CD14-positive monocyte (primary cell): ENCODE data around the gene SHC2. TPM values are rescaled to one million over a fixed set of nuclear protein-coding genes. Genes with fewer than 3 reads are reported as not detected.

ENCODE experiments used
- DNase-seq, 3 donors: peaks; one replicate each; pipeline ENCODE4 v3.0.0-alpha.2; 2011 to 2022
- H2AFZ ChIP-seq: 2 replicates; pipeline ENCODE4 v1.6.0; 2012; ENCODE audit warnings: mild to moderate bottlenecking, low read depth, low read length, inconsistent platforms; ENCODE audit not compliant: insufficient read depth, poor library complexity, severe bottlenecking
- H3K27ac ChIP-seq, 2 donors: 1 replicate in 1 of 2; 2 replicates in 1 of 2; pipeline ENCODE4 v1.5.1; 2012 to 2013; ENCODE audit warnings: low read length in 2 of 2, control low read depth in 1 of 2, inconsistent platforms in 1 of 2, low read depth in 1 of 2, mild to moderate bottlenecking in 1 of 2
- H3K27me3 ChIP-seq, 2 donors: one replicate each; pipeline versions ENCODE4 v1.6.0 to v1.6.1; 2011 to 2013; ENCODE audit warnings: low read length in 2 of 2; ENCODE audit not compliant: control insufficient read depth in 2 of 2, insufficient read depth in 2 of 2
- H3K36me3 ChIP-seq, 2 donors: replicated peaks in 1 of 2; 1 replicate in 1 of 2; 2 replicates in 1 of 2; pipeline versions ENCODE4 v1.5.1 to v1.6.1; 2012 to 2013; ENCODE audit warnings: low read length in 2 of 2, control low read depth in 1 of 2, inconsistent platforms in 1 of 2, mild to moderate bottlenecking in 1 of 2; ENCODE audit not compliant: insufficient read depth in 2 of 2, control insufficient read depth in 1 of 2
- H3K4me1 ChIP-seq, 2 donors: 1 replicate in 1 of 2; 2 replicates in 1 of 2; pipeline versions ENCODE4 v1.5.1 to v1.6.1; 2012 to 2013; ENCODE audit warnings: low read length in 2 of 2, control low read depth in 1 of 2, inconsistent platforms in 1 of 2, mild to moderate bottlenecking in 1 of 2, moderate library complexity in 1 of 2; ENCODE audit not compliant: insufficient read depth in 2 of 2, control insufficient read depth in 1 of 2
- H3K4me2 ChIP-seq: replicated peaks from 2 replicates; pipeline ENCODE3; 2012; ENCODE audit warnings: low read length, moderate library complexity, mild to moderate bottlenecking; ENCODE audit not compliant: poor library complexity, severe bottlenecking; ENCODE audit errors: extremely low read depth
- H3K4me3 ChIP-seq, 3 experiments: fragments of 200-600 bp in 1 of 3; sonication (generic) in 1 of 3; replicated peaks in 1 of 3; 1 replicate in 2 of 3; 2 replicates in 1 of 3; pipeline ENCODE4 v1.5.1; 2011 to 2013; ENCODE audit warnings: low read length in 3 of 3, mild to moderate bottlenecking in 3 of 3, control low read depth in 2 of 3, low read depth in 2 of 3, inconsistent platforms in 1 of 3, moderate library complexity in 1 of 3
- H3K79me2 ChIP-seq: 2 replicates; pipeline ENCODE4 v1.6.0; 2012; ENCODE audit warnings: mild to moderate bottlenecking, control low read depth, inconsistent platforms, low read length, moderate library complexity; ENCODE audit not compliant: insufficient read depth
- H3K9ac ChIP-seq: 2 replicates; pipeline ENCODE4 v1.6.0; 2017; ENCODE audit warnings: low read length, mild to moderate bottlenecking; ENCODE audit not compliant: insufficient read depth, poor library complexity, severe bottlenecking
- H3K9me3 ChIP-seq, 2 donors: replicated peaks in 1 of 2; 1 replicate in 1 of 2; 2 replicates in 1 of 2; pipeline versions ENCODE4 v1.5.1 to v1.6.1; 2012 to 2013; ENCODE audit warnings: low read length in 2 of 2, control low read depth in 1 of 2; ENCODE audit not compliant: control insufficient read depth in 1 of 2, insufficient read depth in 1 of 2
- H4K20me1 ChIP-seq: 2 replicates; pipeline ENCODE4 v1.6.0; 2012; ENCODE audit warnings: mild to moderate bottlenecking, low read length, control low read depth, moderate library complexity; ENCODE audit not compliant: insufficient read depth
- H3K27ac Mint-ChIP-seq, 7 donors: one replicate each; pipeline ENCODE4 v1.8.0; 2020; ENCODE audit warnings: mild to moderate bottlenecking in 7 of 7, mixed read lengths in 7 of 7, moderate library complexity in 6 of 7, inconsistent platforms in 2 of 7
- H3K27me3 Mint-ChIP-seq, 3 donors: one replicate each; pipeline ENCODE4 v1.8.0; 2021 to 2022; ENCODE audit warnings: low read depth in 3 of 3, mild to moderate bottlenecking in 3 of 3, mixed read lengths in 3 of 3, moderate library complexity in 3 of 3, inconsistent platforms in 1 of 3
- H3K36me3 Mint-ChIP-seq, 2 donors: one replicate each; pipeline ENCODE4 v1.8.0; 2020; ENCODE audit warnings: mixed read lengths in 2 of 2, inconsistent platforms in 1 of 2, mild to moderate bottlenecking in 1 of 2
- H3K4me1 Mint-ChIP-seq: one replicate; pipeline ENCODE4 v1.8.0; 2020; ENCODE audit warnings: mild to moderate bottlenecking, mixed read lengths
- H3K4me3 Mint-ChIP-seq, 2 donors: one replicate each; pipeline ENCODE4 v1.8.0; 2020; ENCODE audit warnings: mild to moderate bottlenecking in 2 of 2, mixed read lengths in 2 of 2, moderate library complexity in 1 of 2
- H3K9me3 Mint-ChIP-seq, 7 donors: one replicate each; pipeline ENCODE4 v1.8.0; 2020 to 2022; ENCODE audit warnings: mixed read lengths in 7 of 7, mild to moderate bottlenecking in 6 of 7, moderate library complexity in 6 of 7, inconsistent platforms in 2 of 7
- CTCF ChIP-seq: fragments of 200-600 bp; IDR thresholded peaks from one replicate; pipeline ENCODE4 v1.8.0; 2022; ENCODE audit warnings: antibody characterized with exemption, mild to moderate bottlenecking
- WGBS: methylation state at CpG from one replicate; pipeline ENCODE4 v1.1.5; 2013; ENCODE audit warnings: missing lambda C conversion rate; ENCODE audit not compliant: insufficient coverage; 5-methylcytosine and 5-hydroxymethylcytosine counted together
- intact Hi-C, 2 donors: fragments of 100-400 bp; cut with micrococcal nuclease; formaldehyde crosslinking; loops; one replicate each; pipeline versions ENCODE4 v1.15.0 to v1.15.1; 2023
- polyA plus RNA-seq, 3 donors: library from polyadenylated mRNA; depleted of rRNA in 1 of 3; unstranded in 2 of 3; stranded (reverse) in 1 of 3; fragments of 300-500 nt in 2 of 3; fragments of >200 nt in 1 of 3; fragmentation: Illumina TruSeq in 2 of 3; gene quantifications; 1 replicate in 2 of 3; 2 replicates in 1 of 3; pipeline ENCODE4 v1.2.3, GENCODE V29; 2012 to 2021

Gene SHC2
- polyA plus RNA-seq, 3 donors = not detected

DNA sequence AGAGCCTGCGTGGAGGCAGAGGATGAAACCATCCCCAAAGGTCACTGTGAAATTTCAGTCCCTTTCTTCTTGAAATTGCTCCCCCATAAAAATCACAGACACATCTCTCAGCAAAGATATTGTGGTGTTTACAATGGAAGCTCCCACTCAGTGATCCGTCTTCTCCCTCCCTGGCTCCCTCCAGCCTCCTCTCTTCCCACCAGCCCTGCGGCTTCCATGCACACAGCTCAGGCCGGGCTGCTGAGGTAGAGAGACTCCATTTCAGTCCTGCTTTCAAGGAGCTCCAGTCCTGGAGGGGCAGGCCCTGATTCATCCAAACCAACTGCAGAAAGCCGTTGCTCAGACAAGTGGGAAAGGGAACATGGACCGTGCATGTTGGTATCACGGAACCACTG lies 92.2 kb downstream of the SHC2 start:
- Histone ChIP-seq H3K4me3 (no peak overlapping the region), H4K20me1 (no peaks in the 10 kb centered on the region), H3K27me3 (no peaks in the 10 kb centered on the region), H3K9ac (no peak overlapping the region), H3K27ac (no peak overlapping the region), H3K36me3 (no peaks in the 10 kb centered on the region), H3K79me2 (no peaks in the 10 kb centered on the region), H3K9me3 (no peaks in the 10 kb centered on the region), H3K4me1 (no peaks in the 10 kb centered on the region), H3K4me2 (no peak overlapping the region), H2AFZ (no peak overlapping the region)
- WGBS = 83% methylated on average over 1 of the region's 7 CpGs
- Mint-ChIP-seq H3K27ac (peak overlapping the region in 1 of 7 donors; percentile 12), H3K27me3 (peaks cover 11 to 27% (median 17%) of the 10 kb centered on the region in 3 donors), H3K4me1 (no peaks in the 10 kb centered on the region), H3K36me3 (no peaks in the 10 kb centered on the region), H3K9me3 (peaks cover 0 to 3% (median 2%) of the 10 kb centered on the region in 7 donors), H3K4me3 (no peak overlapping the region)
- intact Hi-C loops = no loop called here
- DNase-seq = no peak
- no peak for TF ChIP-seq CTCF

GRCh38 chr19:367963-368629 lies 92.7 kb downstream of the SHC2 start:
- H3K9ac ChIP-seq = no peak overlapping the region
- no peaks in the 10 kb centered on the region for H3K36me3 ChIP-seq
- H4K20me1 ChIP-seq = no peaks in the 10 kb centered on the region
- 72% methylated on average over 17 of the region's 22 CpGs for WGBS
- no peaks in the 10 kb centered on the region for H3K4me1 Mint-ChIP-seq
- H3K79me2 ChIP-seq = no peaks in the 10 kb centered on the region
- no peaks in the 10 kb centered on the region for H3K36me3 Mint-ChIP-seq
- peak overlapping the region in 1 of 7 donors; percentile 3 for H3K27ac Mint-ChIP-seq
- TF ChIP-seq CTCF = no peak
- no peak overlapping the region for H3K4me3 ChIP-seq
- no peak overlapping the region for H3K4me2 ChIP-seq
- no peak overlapping the region for H3K4me3 Mint-ChIP-seq
- H3K9me3 ChIP-seq = no peaks in the 10 kb centered on the region
- H3K27ac ChIP-seq = no peak overlapping the region
- no peaks in the 10 kb centered on the region for H3K27me3 ChIP-seq
- H3K9me3 Mint-ChIP-seq = peaks cover 0 to 3% (median 2%) of the 10 kb centered on the region in 7 donors
- no peak overlapping the region for H2AFZ ChIP-seq
- intact Hi-C loops = no loop called here
- DNase-seq = no peak
- no peaks in the 10 kb centered on the region for H3K4me1 ChIP-seq
- H3K27me3 Mint-ChIP-seq = peaks cover 11 to 23% (median 17%) of the 10 kb centered on the region in 3 donors
